H1 (cell line): ENCODE results near the gene SAMD4A.

ENCODE experiments used
- BRCA1 ChIP-seq: IDR thresholded peaks from 2 replicates; pipeline ENCODE4 v1.6.1; 2012; ENCODE audit warnings: low read depth, low read length, improper control_type of control experiment
- CTCF ChIP-seq, 3 experiments: IDR thresholded peaks; 1 replicate in 2 of 3; 2 replicates in 1 of 3; pipeline versions ENCODE4 v1.5.1 to v1.6.1; 2011; ENCODE audit warnings: low read length in 3 of 3, mild to moderate bottlenecking in 3 of 3, inconsistent platforms in 2 of 3, low read depth in 1 of 3, moderate library complexity in 1 of 3; ENCODE audit not compliant: insufficient read depth in 1 of 3; ENCODE audit errors: control extremely low read depth in 1 of 3
- EZH2 ChIP-seq: fragments of 200-600 bp; sonication (generic); IDR thresholded peaks from 2 replicates; pipeline ENCODE4 v1.7.1; 2012; ENCODE audit warnings: low read depth, mild to moderate bottlenecking, moderate library complexity, low read length, inconsistent platforms; ENCODE audit not compliant: severe bottlenecking
- JUN ChIP-seq: IDR thresholded peaks from 2 replicates; pipeline ENCODE4 v1.6.1; 2011; ENCODE audit warnings: low read depth, mild to moderate bottlenecking, improper control_type of control experiment, low read length
- JUND ChIP-seq: IDR thresholded peaks from 2 replicates; pipeline ENCODE4 v1.6.1; 2011; ENCODE audit warnings: mild to moderate bottlenecking, improper control_type of control experiment, low read length
- MAX ChIP-seq: IDR thresholded peaks from 2 replicates; pipeline ENCODE4 v1.6.1; 2012; ENCODE audit warnings: inconsistent platforms
- POLR2A ChIP-seq, 2 experiments: IDR thresholded peaks; 1 replicate in 1 of 2; 2 replicates in 1 of 2; pipeline ENCODE4 v1.6.1; 2011; ENCODE audit warnings: low read depth in 2 of 2, low read length in 2 of 2, mild to moderate bottlenecking in 2 of 2; ENCODE audit errors: control extremely low read depth in 1 of 2
- SP2 ChIP-seq: IDR thresholded peaks from 2 replicates; pipeline ENCODE4 v1.6.1; 2012; ENCODE audit warnings: mild to moderate bottlenecking, low read length, inconsistent platforms
- YY1 ChIP-seq: IDR thresholded peaks from 2 replicates; pipeline ENCODE4 v1.6.1; 2011; ENCODE audit warnings: low read depth, mild to moderate bottlenecking, low read length
- ZNF274 ChIP-seq: IDR thresholded peaks from 2 replicates; pipeline ENCODE4 v1.7.0; 2012; ENCODE audit warnings: low read length, borderline replicate concordance; ENCODE audit errors: extremely low read depth

DNA sequence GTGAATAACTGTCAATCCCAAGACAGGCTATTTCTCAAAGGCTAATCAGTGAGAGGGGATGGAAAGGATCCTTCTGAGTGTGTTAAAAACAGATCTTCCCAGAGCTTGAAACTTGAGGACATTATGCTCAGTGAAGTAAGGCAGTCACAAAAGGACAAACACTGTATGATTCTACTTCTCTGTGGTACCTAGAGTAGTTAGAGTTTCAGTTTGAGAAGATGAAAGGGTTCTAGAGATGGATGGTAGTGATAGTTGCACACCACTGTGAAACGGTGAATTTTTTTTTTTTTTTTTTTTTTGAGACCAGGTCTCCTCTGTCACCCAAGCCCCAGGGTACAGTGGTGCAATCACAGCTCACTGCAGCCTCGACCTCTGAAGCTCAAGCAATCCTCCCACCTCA is 133.8 kb downstream of the SAMD4A start:
- TF ChIP-seq BRCA1 = no peak
- no peak for TF ChIP-seq CTCF (IDR thresholded peaks at IDR 0.05; ENCODE audit: control extremely low read depth in 1 of 3, insufficient read depth in 1 of 3, low read depth in 1 of 3, low read length in 3 of 3)
- TF ChIP-seq JUND = no peak
- no peak for TF ChIP-seq ZNF274
- TF ChIP-seq JUN = no peak
- no peak for TF ChIP-seq SP2
- no peak for TF ChIP-seq EZH2
- no peak for TF ChIP-seq YY1
- TF ChIP-seq POLR2A (IDR thresholded peaks at IDR 0.05; ENCODE audit: control extremely low read depth in 1 of 2, low read depth in 2 of 2, low read length in 2 of 2) = no peak
- TF ChIP-seq MAX = no peak
